C4-2B (cell line): Measurements from ENCODE around the gene LDLRAD3.
"Not testable (repeated sequence)": the region's sequence is repeated elsewhere in the genome, so short reads cannot be mapped to it uniquely, and the experiment has no call there.

Experiments used
- H3K27ac ChIP-seq: fragments of 450-650 bp; 2 replicates; pipeline ENCODE4 v1.5.1; 2017
- ZFX ChIP-seq: fragments of 450-650 bp; IDR thresholded peaks from 2 replicates; pipeline ENCODE4 v1.6.1; 2017
- TF ChIP-seq, protein P1 (sequence below): fragments of 450-650 bp; conservative IDR thresholded peaks from 2 replicates; pipeline ENCODE4 v1.5.1; 2017; ENCODE audit warnings: mild to moderate bottlenecking

Gene LDLRAD3

DNA sequence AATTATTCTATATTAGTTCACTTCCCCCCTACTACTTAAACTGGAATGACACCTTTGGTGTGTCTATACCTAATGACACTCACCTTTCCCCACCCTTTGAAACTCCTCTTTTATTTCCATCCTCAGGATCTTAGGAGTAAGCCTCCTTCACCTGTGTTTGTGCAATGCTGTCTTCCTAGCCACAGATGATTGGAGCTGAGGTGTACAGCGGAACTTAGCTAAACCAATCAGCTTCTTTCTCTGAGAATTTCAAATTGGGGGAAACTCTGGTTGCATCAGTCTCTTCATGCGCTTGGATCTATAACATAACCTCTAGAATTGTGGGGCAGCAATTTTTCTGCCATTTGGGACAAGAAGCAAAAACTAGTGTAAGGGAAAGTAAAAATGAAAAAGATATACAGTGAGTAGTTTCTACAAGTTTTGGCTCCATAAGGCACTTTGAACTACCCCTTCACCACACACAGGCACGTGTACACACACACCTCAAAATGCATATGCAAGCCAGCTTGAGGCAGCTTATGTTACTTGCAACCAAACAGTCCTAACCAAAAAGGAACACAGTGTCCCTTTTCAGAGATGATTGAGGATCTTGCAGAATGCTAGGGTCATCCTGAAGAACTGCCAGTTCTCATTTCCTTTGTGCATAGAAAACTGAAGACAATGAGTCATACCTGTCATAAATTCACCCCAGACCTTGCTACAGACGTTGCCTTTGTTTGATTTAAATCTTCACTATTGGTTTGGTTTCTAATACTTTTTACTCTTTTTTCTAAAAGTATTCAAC, 36.0 kb upstream of the LDLRAD3 start:
- TF ChIP-seq, protein P1, sequence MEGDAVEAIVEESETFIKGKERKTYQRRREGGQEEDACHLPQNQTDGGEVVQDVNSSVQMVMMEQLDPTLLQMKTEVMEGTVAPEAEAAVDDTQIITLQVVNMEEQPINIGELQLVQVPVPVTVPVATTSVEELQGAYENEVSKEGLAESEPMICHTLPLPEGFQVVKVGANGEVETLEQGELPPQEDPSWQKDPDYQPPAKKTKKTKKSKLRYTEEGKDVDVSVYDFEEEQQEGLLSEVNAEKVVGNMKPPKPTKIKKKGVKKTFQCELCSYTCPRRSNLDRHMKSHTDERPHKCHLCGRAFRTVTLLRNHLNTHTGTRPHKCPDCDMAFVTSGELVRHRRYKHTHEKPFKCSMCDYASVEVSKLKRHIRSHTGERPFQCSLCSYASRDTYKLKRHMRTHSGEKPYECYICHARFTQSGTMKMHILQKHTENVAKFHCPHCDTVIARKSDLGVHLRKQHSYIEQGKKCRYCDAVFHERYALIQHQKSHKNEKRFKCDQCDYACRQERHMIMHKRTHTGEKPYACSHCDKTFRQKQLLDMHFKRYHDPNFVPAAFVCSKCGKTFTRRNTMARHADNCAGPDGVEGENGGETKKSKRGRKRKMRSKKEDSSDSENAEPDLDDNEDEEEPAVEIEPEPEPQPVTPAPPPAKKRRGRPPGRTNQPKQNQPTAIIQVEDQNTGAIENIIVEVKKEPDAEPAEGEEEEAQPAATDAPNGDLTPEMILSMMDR, result no peak
- no peak for TF ChIP-seq ZFX
- H3K27ac ChIP-seq, result peak overlapping the region; percentile 66

DNA sequence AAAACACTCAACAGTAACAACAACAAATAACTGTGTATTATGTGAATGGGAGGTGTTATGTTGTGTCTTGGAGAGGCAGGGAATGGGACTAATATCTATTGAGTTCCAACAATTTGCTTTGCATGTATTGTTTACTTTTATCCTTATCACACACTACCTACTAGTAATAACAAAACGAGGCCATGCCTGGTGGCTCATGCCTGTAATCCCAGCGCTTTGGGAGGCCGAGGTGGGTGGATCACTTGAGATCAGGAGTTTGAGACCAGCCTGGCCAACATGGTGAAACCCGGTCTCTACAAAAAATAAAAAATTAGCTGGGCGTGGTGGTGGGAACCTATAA, 35.5 kb upstream of the LDLRAD3 start:
- peak overlapping the region; percentile 66 for H3K27ac ChIP-seq

DNA sequence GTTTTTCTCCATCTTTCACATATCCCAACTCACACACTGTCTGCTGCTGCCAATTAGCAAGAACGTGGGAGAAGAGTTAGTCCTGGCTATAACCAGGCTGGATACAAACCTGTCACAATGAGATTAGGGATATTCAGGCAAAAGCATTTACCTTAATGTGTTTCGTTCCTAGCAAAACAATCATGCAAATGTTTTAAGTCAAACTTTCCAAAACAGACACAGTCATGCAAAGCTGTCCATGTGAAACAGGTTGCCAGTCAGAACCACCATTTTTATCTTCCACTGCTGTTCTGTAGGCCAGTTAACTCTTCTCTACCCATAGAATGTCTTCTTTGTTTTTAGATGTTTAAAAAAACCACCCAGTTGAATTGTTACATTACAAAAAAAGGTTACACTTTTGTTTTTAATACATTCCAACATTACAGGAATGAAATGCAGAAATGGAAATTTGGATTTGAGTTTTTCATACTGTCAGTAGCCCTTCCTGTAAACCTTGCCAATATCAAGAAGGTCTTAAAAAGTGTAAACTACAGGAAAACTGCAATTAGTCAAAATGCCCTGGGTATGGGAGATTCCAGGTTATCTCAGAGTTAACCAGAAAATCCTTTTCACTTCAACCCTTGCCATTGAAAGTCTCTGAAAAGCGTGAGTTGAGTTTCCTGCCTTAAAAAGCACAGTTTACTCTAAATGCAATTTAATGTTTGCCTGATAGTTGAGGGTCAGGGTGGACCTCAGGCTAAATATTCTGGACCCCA, 34.2 kb upstream of the LDLRAD3 start:
- TF ChIP-seq, protein P1, result no peak
- no peak for TF ChIP-seq ZFX
- H3K27ac ChIP-seq, result no peak overlapping the region

DNA sequence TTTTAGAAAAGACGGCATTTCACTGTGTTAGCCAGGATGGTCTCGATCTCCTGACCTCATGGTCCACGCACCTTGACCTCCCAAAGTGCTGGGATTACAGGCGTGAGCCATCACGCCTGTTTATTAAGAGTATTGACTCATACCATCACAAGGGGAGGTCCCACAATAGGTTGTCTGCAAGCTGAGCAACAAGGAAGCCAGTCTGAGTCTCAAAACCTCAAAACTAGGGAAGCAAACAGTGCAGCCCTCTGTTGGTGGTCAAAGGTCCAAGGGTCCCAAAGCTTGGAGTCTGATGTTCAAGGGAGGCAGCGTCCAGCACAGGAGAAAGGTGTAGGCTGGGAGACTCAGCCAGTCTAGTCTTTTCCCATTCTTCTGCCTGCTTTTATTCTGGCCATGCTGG, 32.8 kb upstream of the LDLRAD3 start:
- no peak for TF ChIP-seq ZFX
- TF ChIP-seq, protein P1, result no peak
- peak overlapping the region; percentile 0; the same call in 1 of the 2 replicates for H3K27ac ChIP-seq

DNA sequence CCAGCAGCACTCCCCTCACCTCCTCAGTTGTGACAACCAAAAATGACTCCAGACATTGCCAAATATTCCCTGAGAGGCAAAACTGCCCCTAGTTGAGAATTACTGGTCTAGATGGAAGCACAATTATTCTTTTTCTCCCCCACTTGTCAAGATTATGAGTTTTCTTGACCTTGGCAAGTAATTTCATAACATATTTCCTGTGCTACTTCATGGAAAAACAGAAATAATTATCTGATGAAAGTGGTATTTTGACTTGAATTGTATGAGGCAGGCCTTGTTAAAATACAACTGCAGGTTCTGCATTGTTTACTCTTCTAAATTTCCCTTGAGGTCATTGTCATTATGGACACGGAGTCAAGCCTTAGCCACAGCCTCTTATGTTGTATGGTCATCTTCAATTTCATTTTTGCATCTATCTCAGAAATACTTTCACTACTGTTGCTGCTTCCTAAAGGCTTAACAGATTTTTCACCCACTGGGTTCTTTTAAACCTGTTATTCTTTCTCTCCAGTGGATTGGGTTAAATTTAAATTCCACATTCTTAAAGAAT, 32.2 kb upstream of the LDLRAD3 start:
- TF ChIP-seq, protein P1, result no peak
- TF ChIP-seq ZFX, result no peak
- H3K27ac ChIP-seq, result peak overlapping the region; percentile 0; the same call in 1 of the 2 replicates

DNA sequence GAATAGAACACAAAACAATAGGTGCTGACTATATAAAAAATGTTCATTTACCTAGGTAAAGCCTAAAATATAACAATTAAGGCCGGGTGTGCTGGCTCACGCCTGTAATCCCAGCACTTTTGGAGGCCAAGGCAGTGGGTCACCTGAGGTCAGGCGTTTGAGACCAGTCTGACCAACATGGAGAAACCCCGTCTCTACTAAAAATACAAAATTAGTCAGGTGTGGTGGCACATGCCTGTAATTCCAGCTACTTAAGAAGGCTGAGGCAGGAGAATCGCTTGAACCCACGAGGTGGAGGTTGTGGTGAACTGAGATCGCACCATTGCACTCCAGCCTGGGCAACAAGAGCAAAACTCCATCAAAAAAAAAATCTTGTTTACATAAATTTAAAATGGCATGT, 31.4 kb upstream of the LDLRAD3 start:
- H3K27ac ChIP-seq, result not testable (repeated sequence)

DNA sequence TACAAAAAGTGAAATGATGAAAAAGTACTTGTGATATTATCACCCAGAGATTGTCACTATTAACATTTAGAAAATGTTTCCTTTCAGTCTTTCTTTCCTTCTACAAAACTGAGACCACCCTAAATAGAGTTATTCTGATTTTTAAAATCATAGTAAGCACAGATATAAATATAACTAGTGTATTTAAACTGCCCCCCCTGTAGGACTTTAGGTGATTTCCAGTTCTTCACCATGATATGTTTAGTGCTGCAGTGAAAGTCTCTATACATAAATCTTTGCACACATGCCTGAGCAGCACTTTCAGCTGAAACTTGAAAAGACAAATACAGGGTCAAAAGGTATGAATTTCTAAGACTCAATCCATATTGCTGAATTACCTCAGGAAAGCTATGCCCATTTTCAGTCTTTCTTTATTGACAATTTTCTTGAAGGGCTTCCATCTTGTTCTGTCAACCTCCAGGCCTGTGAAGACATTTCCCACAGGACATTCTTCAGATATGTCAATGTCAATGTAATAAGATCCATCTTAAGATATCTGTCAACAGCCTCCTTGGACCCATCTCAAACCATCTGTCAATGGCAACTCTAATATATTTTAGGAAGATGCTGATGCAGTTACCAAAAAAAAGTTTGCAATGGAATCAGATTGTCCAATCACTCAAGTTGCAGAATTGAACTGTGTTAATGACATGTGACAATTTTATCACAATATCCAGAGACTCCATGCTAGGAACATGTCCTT, 30.8 kb upstream of the LDLRAD3 start:
- TF ChIP-seq ZFX, result no peak
- TF ChIP-seq, protein P1, result no peak
- H3K27ac ChIP-seq, result no peak overlapping the region

DNA sequence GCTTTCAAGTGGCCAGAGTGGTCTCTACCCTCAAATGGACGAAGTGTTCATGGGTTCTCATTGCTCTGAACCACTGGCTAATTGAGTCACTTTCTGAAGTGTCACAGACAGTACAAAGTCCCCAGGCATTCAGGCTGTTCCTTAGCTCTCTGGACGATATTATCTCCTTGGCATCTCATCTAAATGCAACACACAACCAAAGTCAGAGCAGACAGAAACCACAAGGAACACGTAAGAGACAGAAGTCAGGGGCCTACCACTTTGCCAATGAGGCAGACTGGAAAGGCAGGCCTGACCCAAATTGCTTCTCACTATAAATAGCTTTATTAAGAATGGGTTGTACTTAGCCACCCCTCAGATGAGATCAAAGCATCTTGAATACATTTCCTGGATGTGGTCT, 29.0 kb upstream of the LDLRAD3 start:
- no peak overlapping the region for H3K27ac ChIP-seq
- TF ChIP-seq, protein P1, result no peak
- no peak for TF ChIP-seq ZFX
